ENCODE data around the gene GRIK4.

GRCh38 chr11:120713296-120713695, 201.7 kb downstream of the GRIK4 start:
- no peak for TF ChIP-seq YY1 (IDR thresholded peaks at IDR 0.05; ENCODE audit: insufficient read depth, insufficient read length)
- no peak for TF ChIP-seq SUZ12 (IDR thresholded peaks at IDR 0.05; ENCODE audit: extremely low read depth, insufficient read depth, insufficient read length)
- TF ChIP-seq ZNF274 (IDR thresholded peaks at IDR 0.05; ENCODE audit: low read depth, low read length): no peak

Measured in NT2/D1 (cell line).